ENCODE measurements around the gene HSH2D. TPM values are rescaled to one million over a fixed set of nuclear protein-coding genes. Genes with fewer than 3 reads are reported as not detected.
A peak's percentile ranks its signal among the peaks of the same experiment; 100 is the strongest.

Gene HSH2D
- total and polyA plus RNA-seq, 10 of the 15 experiments (the other 5 are each of a cell fraction or from before 2014, with no cell fraction given), result 22.0 to 145 (median 89.3) TPM

- no peak for TF ChIP-seq GABPA (IDR thresholded peaks at IDR 0.05; ENCODE audit: low read depth)
- peak; percentile 89 for TF ChIP-seq SP1 (IDR thresholded peaks at IDR 0.05; ENCODE audit: low read depth, low read length)
- TF ChIP-seq ZBTB33 (IDR thresholded peaks at IDR 0.05), result no peak
- no peak for TF ChIP-seq NFYB (IDR thresholded peaks at IDR 0.05; ENCODE audit: insufficient read depth, low read depth, low read length)
- no peak for TF ChIP-seq E4F1 (IDR thresholded peaks at IDR 0.05; ENCODE audit: borderline replicate concordance, partially characterized antibody)
- TF ChIP-seq HDGF (IDR thresholded peaks at IDR 0.05), result 0 out of 2 replicates have a peak, but pooled peaks have one; percentile 31
- peak; percentile 75; the same call in 1 of the 2 replicates for TF ChIP-seq RCOR1 (conservative IDR thresholded peaks at IDR 0.05; ENCODE audit: low read depth, low read length)
- no peak for TF ChIP-seq CTCF (IDR thresholded peaks at IDR 0.05 in 2 of 3, conservative IDR thresholded peaks at IDR 0.05 in 1 of 3; ENCODE audit: control insufficient read depth in 2 of 3, extremely low read depth in 1 of 3, insufficient read depth in 1 of 3, low read depth in 3 of 3, low read length in 3 of 3)
- TF ChIP-seq BMI1 (IDR thresholded peaks at IDR 0.05; ENCODE audit: borderline replicate concordance), result peak; percentile 82
- no peak for TF ChIP-seq SUZ12 (IDR thresholded peaks at IDR 0.05; ENCODE audit: unreplicated experiment)
- TF ChIP-seq MLLT1 (IDR thresholded peaks at IDR 0.05), result peak; percentile 53; the same call in 1 of the 2 replicates
- no peak for TF ChIP-seq HDAC6 (IDR thresholded peaks at IDR 0.05; ENCODE audit: unreplicated experiment)
- no peak for TF ChIP-seq RFX5 (IDR thresholded peaks at IDR 0.05; ENCODE audit: low read depth, low read length)
- peak; percentile 85 for TF ChIP-seq CHD2 (IDR thresholded peaks at IDR 0.05; ENCODE audit: borderline replicate concordance, low read depth, low read length)
- no peak for TF ChIP-seq KDM1A (IDR thresholded peaks at IDR 0.05; ENCODE audit: borderline replicate concordance)
- TF ChIP-seq TARDBP (IDR thresholded peaks at IDR 0.05; ENCODE audit: borderline replicate concordance), result no peak
- TF ChIP-seq ZSCAN29 (IDR thresholded peaks at IDR 0.05), result peak; percentile 65; the same call in 1 of the 2 replicates
- TF ChIP-seq LARP7 (IDR thresholded peaks at IDR 0.05), result no peak
- no peak for TF ChIP-seq ZNF274 (IDR thresholded peaks at IDR 0.05; ENCODE audit: insufficient read depth, insufficient read length)
- TF ChIP-seq DPF2 (IDR thresholded peaks at IDR 0.05), result peak; percentile 99
Measured at GRCh38 chr19:16118489-16119033, 24.9 kb upstream of the HSH2D start (continued).
